Thoracic aorta (tissue), 2 donors: Measurements from ENCODE around the gene DENND5B. TPM values are rescaled to one million over a fixed set of nuclear protein-coding genes. Genes with fewer than 3 reads are reported as not detected.

Experiments used
- ATAC-seq: fragments of 150-250 bp; one replicate; pipeline ENCODE4 v1.8.0; 2017; ENCODE audit warnings: low read depth; ENCODE audit not compliant: insufficient number of reproducible peaks, low FRiP score
- DNase-seq: peaks from one replicate; pipeline ENCODE4 v3.0.0-alpha.2; 2020; ENCODE audit warnings: low spot score
- H3K27ac ChIP-seq, 2 donors: fragments of 200-600 bp; sonication (generic); 1 replicate in 1 of 2; 2 replicates in 1 of 2; pipeline ENCODE4 v1.5.1; 2016; ENCODE audit warnings: mild to moderate bottlenecking in 2 of 2, moderate library complexity in 2 of 2
- H3K27me3 ChIP-seq: fragments of 200-600 bp; sonication (generic); replicated peaks from 2 replicates; pipeline ENCODE4 v1.6.0; 2016; ENCODE audit warnings: mild to moderate bottlenecking; ENCODE audit not compliant: insufficient read depth
- H3K36me3 ChIP-seq: fragments of 200-600 bp; sonication (generic); one replicate; pipeline ENCODE4 v1.5.1; 2016
- H3K4me1 ChIP-seq, 2 donors: fragments of 200-600 bp; sonication (generic); 1 replicate in 1 of 2; 2 replicates in 1 of 2; pipeline versions ENCODE4 v1.5.1 to v1.6.0; 2016; ENCODE audit warnings: low read depth in 2 of 2, mild to moderate bottlenecking in 1 of 2; ENCODE audit not compliant: control insufficient read depth in 1 of 2
- H3K4me3 ChIP-seq: fragments of 200-600 bp; sonication (generic); 2 replicates; pipeline ENCODE4 v1.5.1; 2016; ENCODE audit warnings: mild to moderate bottlenecking
- H3K9me3 ChIP-seq: fragments of 200-600 bp; sonication (generic); 2 replicates; pipeline ENCODE4 v1.5.1; 2016
- CTCF ChIP-seq: fragments of 200-600 bp; sonication (generic); IDR thresholded peaks from one replicate; pipeline ENCODE4 v1.5.1; 2019; ENCODE audit warnings: antibody characterized with exemption
- total RNA-seq, 2 donors: library from RNA; depleted of rRNA; stranded (reverse); fragments of >200 nt; gene quantifications; one replicate each; pipeline versions ENCODE4 v1.1.0 to v1.2.3, GENCODE V29; 2016

Gene DENND5B
- total RNA-seq, 2 donors from 2014 or later: 28.6 to 43.9 TPM

DNA sequence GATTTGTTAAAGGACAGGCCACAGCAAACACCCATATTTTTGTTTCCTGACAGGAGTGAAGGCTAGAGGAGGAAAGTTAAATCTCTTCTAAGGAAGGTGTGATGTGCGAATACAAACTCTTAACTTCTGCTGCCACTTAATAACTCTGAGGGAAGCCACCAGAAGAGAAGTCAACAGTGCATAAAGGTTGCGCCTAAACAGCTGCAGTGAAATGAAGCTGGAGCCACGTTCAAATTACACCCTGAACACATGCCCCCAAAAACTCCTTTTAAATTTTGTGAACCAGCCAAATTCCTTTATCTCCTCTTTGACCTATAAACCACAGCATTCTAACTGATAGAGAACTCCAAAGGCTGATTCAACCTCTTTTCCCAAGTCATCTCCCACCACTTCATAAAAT is 22.4 kb downstream of the DENND5B start:
- Histone ChIP-seq H3K36me3 (no peaks in the 10 kb centered on the region), H3K4me3 (no peak overlapping the region), H3K4me1 (peaks cover 3 to 10% of the 10 kb centered on the region in 2 donors), H3K27ac (no peak overlapping the region), H3K9me3 (no peaks in the 10 kb centered on the region), H3K27me3 (no peaks in the 10 kb centered on the region)
- ATAC-seq (no peak), DNase-seq (no peak)
- no peak for TF ChIP-seq CTCF

DNA sequence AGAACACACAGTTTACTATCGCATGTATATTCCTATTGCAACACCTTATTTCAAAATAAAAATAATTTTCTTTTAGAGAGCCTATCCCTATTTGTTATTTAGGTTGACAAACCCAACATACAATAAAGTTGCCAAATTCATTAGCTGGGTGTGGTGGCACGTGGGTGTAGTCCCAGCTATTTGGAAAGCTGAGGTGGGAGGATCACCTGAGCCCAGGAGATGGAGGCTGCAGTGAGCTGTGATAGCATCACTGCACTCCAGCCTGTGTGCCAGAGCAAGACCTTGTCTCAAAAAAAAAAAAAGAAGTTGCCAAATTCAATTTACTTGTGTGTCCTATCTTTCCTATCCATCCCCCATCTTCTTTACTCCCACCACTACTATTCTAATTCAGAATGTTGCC is 23.9 kb downstream of the DENND5B start:
- Histone ChIP-seq H3K4me1 (peaks cover 3 to 5% of the 10 kb centered on the region in 2 donors), H3K27ac (no peak overlapping the region), H3K27me3 (no peaks in the 10 kb centered on the region), H3K4me3 (no peak overlapping the region), H3K9me3 (no peaks in the 10 kb centered on the region), H3K36me3 (no peaks in the 10 kb centered on the region)
- ATAC-seq: no peak
- DNase-seq: no peak
- TF ChIP-seq CTCF: no peak

GRCh38 chr12:31566547-31566946 is 24.4 kb downstream of the DENND5B start:
- ATAC-seq: no peak
- H3K9me3 ChIP-seq: no peaks in the 10 kb centered on the region
- H3K4me3 ChIP-seq: no peak overlapping the region
- no peaks in the 10 kb centered on the region for H3K36me3 ChIP-seq
- no peak for TF ChIP-seq CTCF
- no peaks in the 10 kb centered on the region for H3K27me3 ChIP-seq
- peaks cover under 1 to 3% of the 10 kb centered on the region in 2 donors for H3K4me1 ChIP-seq
- H3K27ac ChIP-seq: no peak overlapping the region
- DNase-seq: no peak

GRCh38 chr12:31562594-31563328 is 28.2 kb downstream of the DENND5B start:
- Histone ChIP-seq H3K36me3 (no peaks in the 10 kb centered on the region), H3K27ac (no peak overlapping the region), H3K9me3 (no peaks in the 10 kb centered on the region), H3K4me1 (no peaks in the 10 kb centered on the region), H3K4me3 (no peak overlapping the region), H3K27me3 (no peaks in the 10 kb centered on the region)
- DNase-seq: no peak
- ATAC-seq: no peak
- TF ChIP-seq CTCF: no peak

- ATAC-seq (no peak), DNase-seq (no peak)
- Histone ChIP-seq H3K4me1 (no peaks in the 10 kb centered on the region), H3K9me3 (peaks cover 3% of the 10 kb centered on the region), H3K36me3 (no peaks in the 10 kb centered on the region), H3K4me3 (no peak overlapping the region), H3K27me3 (no peaks in the 10 kb centered on the region), H3K27ac (no peak overlapping the region)
- no peak for TF ChIP-seq CTCF
Observed at GRCh38 chr12:31560516-31560915, 30.4 kb downstream of the DENND5B start.
